ENCODE results near the gene RFX2.

GRCh38 chr19:6118043-6118442 lies 7.7 kb upstream of the RFX2 start:
- TF ChIP-seq EZH2phosphoT487 (IDR thresholded peaks at IDR 0.05) (no peak), CTCF (IDR thresholded peaks at IDR 0.05) (no peak), EZH2 (IDR thresholded peaks at IDR 0.05) (no peak)
